Adrenal gland (tissue), 12 donors: ENCODE data around the gene TP53I3. TPM values are rescaled to one million over a fixed set of nuclear protein-coding genes. Genes with fewer than 3 reads are reported as not detected.

ENCODE experiments used
- DNase-seq, 7 donors: peaks; one replicate each; pipeline ENCODE4 v3.0.0-alpha.2; 2019 to 2020
- H3K27ac ChIP-seq, 5 donors: fragments of 200-600 bp; sonication (generic) in 4 of 5; 1 replicate in 3 of 5; 2 replicates in 2 of 5; pipeline versions ENCODE4 v1.5.1 to v1.8.0; 2016 to 2020; ENCODE audit warnings: mild to moderate bottlenecking in 1 of 5
- H3K27me3 ChIP-seq: fragments of 200-600 bp; 2 replicates; pipeline ENCODE4 v1.8.0; 2021
- H3K36me3 ChIP-seq, 2 donors: fragments of 200-600 bp; replicated peaks in 1 of 2; 1 replicate in 1 of 2; 2 replicates in 1 of 2; pipeline versions ENCODE4 v1.5.1 to v1.8.0; 2018 to 2022
- H3K4me1 ChIP-seq, 2 donors: fragments of 200-600 bp; replicated peaks in 1 of 2; 1 replicate in 1 of 2; 2 replicates in 1 of 2; pipeline versions ENCODE4 v1.5.1 to v1.8.0; 2018 to 2021
- H3K4me3 ChIP-seq, 4 donors: fragments of 200-600 bp; sonication (generic) in 3 of 4; one replicate each; pipeline ENCODE4 v1.5.1; 2016 to 2018
- H3K9me3 ChIP-seq, 3 donors: fragments of 200-600 bp; sonication (generic) in 1 of 3; replicated peaks in 1 of 3; 1 replicate in 2 of 3; 2 replicates in 1 of 3; pipeline versions ENCODE4 v1.5.1 to v1.8.0; 2016 to 2021
- POLR2A ChIP-seq, 2 donors: fragments of 450-650 bp; IDR thresholded peaks; one replicate each; pipeline ENCODE4 v1.6.1; 2017; ENCODE audit warnings: antibody characterized with exemption in 2 of 2, mild to moderate bottlenecking in 2 of 2, moderate library complexity in 1 of 2
- WGBS, 4 donors: extraction: QIAGEN DNeasy Blood & Tissue Kit in 2 of 4; methylation state at CpG; one replicate each; pipeline versions ENCODE4 v1.1.5 to v1.1.7; 2013 to 2017; 5-methylcytosine and 5-hydroxymethylcytosine counted together
- intact Hi-C, 2 donors: fragments of 100-400 bp; cut with DNase I; formaldehyde crosslinking; loops; one replicate each; pipeline versions ENCODE4 v1.14.1 to v1.15.0; 2022 to 2023
- polyA plus RNA-seq, 3 donors: library from polyadenylated mRNA; stranded (reverse); fragments of 200-250 nt in 2 of 3; fragments of 350-450 nt in 1 of 3; fragmentation: Illumina TruSeq in 1 of 3; extraction: RNeasy Lipid Tissue Mini Kit (QIAGEN cat#74804) in 1 of 3; gene quantifications; one replicate each; pipeline ENCODE4 v1.2.3, GENCODE V29; 2013 to 2014
- total RNA-seq, 9 donors: library from RNA; depleted of rRNA in 4 of 9; stranded (reverse); fragments of >200 nt in 4 of 9; fragments of 120-200 nt in 1 of 9; fragmentation: NEBNext Ultra II Directional in 1 of 9; extraction: Animal tissue kit (Norgen Biotek cat#: 25700) in 1 of 9; gene quantifications; one replicate each; pipeline versions ENCODE4 v1.1.0 to v1.2.4, GENCODE V29; 2013 to 2023
- TF ChIP-seq, protein P1 (sequence below), 6 experiments: fragments of 450-650 bp in 4 of 6; fragments of 200-600 bp in 2 of 6; sonication (generic) in 1 of 6; IDR thresholded peaks; 1 replicate in 5 of 6; 2 replicates in 1 of 6; pipeline versions ENCODE4 v1.5.1 to v1.8.0; 2016 to 2021; ENCODE audit warnings: antibody characterized with exemption in 6 of 6, mild to moderate bottlenecking in 2 of 6, moderate library complexity in 1 of 6
- donor health status: healthy with polysubstance abuse.
- donor health status: Bipolar disorder and iron deficiency.
- donor health status: DM: yes; HTN: yes; CAD: no.
- donor health status: DM: no; HTN: no; CAD: no.
- donor health status: DM: no; HTN: no; CAD: no.
- donor health status: DM: yes; HTN: yes; CAD: no.

TP53I3 gene
- total and polyA plus RNA-seq, 12 donors, result 18.4 to 50.0 (median 27.3) TPM

GRCh38 chr2:24123922-24124580 is 39.4 kb upstream of the TP53I3 start:
- Histone ChIP-seq H3K4me1 (peaks cover 5 to 18% of the 10 kb centered on the region in 2 donors), H3K4me3 (peak overlapping the region; percentile 45 to 95 (median 70)), H3K27me3 (no peaks in the 10 kb centered on the region), H3K36me3 (no peaks in the 10 kb centered on the region), H3K27ac (peak overlapping the region; percentile 70 to 98 (median 84)), H3K9me3 (no peaks in the 10 kb centered on the region)
- no peak for TF ChIP-seq POLR2A (IDR thresholded peaks at IDR 0.05)
- TF ChIP-seq, protein P1, sequence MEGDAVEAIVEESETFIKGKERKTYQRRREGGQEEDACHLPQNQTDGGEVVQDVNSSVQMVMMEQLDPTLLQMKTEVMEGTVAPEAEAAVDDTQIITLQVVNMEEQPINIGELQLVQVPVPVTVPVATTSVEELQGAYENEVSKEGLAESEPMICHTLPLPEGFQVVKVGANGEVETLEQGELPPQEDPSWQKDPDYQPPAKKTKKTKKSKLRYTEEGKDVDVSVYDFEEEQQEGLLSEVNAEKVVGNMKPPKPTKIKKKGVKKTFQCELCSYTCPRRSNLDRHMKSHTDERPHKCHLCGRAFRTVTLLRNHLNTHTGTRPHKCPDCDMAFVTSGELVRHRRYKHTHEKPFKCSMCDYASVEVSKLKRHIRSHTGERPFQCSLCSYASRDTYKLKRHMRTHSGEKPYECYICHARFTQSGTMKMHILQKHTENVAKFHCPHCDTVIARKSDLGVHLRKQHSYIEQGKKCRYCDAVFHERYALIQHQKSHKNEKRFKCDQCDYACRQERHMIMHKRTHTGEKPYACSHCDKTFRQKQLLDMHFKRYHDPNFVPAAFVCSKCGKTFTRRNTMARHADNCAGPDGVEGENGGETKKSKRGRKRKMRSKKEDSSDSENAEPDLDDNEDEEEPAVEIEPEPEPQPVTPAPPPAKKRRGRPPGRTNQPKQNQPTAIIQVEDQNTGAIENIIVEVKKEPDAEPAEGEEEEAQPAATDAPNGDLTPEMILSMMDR (IDR thresholded peaks at IDR 0.05), result no peak
- peak in 1 of 7 donors; percentile 57 for DNase-seq
- 8 to 16% (median 8%) methylated on average over 7 to 9 of the region's 9 CpGs for WGBS, 4 donors
- intact Hi-C loops, result no loop called here

DNA sequence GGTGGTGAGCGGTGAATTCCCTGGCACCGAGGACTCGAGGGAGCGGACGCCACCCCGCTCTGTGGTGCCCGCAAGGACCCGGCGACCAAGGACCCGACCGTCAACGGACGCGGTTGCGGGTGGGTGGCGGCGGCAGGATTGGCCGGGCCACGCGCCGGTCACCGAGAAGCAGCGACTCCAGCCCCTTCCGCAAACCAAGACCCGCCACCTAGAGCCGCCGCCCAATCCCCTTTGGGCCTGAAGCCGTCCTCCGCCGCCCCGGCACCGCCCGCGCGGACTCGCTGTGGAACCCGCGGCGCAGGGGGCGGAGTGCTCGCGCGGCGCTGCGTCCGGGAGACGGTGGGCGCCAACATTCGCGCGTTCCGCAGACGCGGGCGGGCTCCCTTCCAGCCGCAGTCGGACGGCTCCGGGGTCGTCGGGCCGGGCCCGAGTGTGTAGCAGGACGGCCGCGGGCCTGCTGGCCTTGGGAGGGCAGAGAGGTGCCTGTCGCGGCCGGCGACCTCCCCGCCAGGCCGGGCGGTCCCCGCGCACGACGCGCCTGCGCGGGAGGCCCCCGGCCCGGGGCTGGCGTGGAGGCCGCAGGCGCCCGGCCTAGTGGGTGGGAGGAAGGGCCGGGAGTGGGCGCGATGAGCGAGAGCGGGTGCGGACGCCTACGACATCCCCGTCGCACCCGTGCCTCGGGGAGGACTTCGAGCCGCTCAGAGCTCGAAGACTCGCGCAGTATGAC is 38.7 kb upstream of the TP53I3 start, which contains the start of the genes FAM228B and PFN4:
FAM228B (plus strand) TSS at position 275 of the 727 bp plus-strand sequence. CDS start 893 bp downstream, outside the sequence.
PFN4 (minus strand) TSS at position 140 of the 727 bp plus-strand sequence. CDS start 799 bp downstream, outside the sequence.
- WGBS, 4 donors, result 0% methylated on average over 8 to 103 of the region's 103 CpGs; no CpG with 5 or more reads in 1 of the 4 donors
- Histone ChIP-seq H3K9me3 (no peaks in the 10 kb centered on the region), H3K4me1 (peaks cover 5 to 18% of the 10 kb centered on the region in 2 donors), H3K36me3 (no peaks in the 10 kb centered on the region), H3K27me3 (no peaks in the 10 kb centered on the region), H3K27ac (peak within 1 kb of the TSS; percentile 70 to 98 (median 84)), H3K4me3 (peak within 1 kb of the TSS; percentile 45 to 95 (median 70))
- TF ChIP-seq, protein P1 (IDR thresholded peaks at IDR 0.05), result no peak
- TF ChIP-seq POLR2A (IDR thresholded peaks at IDR 0.05), result peak; percentile 81 to 82
- intact Hi-C loops, result no loop called here
- DNase-seq, result peak; percentile 90 to 93 (median 91)

- H3K27me3 ChIP-seq, result no peaks in the 10 kb centered on the region
- no peaks in the 10 kb centered on the region for H3K9me3 ChIP-seq
- peak overlapping the region; percentile 45 to 95 (median 70) for H3K4me3 ChIP-seq
- 7 to 14% (median 9%) methylated on average over 9 to 15 of the region's 15 CpGs for WGBS, 4 donors
- no peak for DNase-seq
- peak overlapping the region; percentile 70 to 98 (median 84) for H3K27ac ChIP-seq
- no peaks in the 10 kb centered on the region for H3K36me3 ChIP-seq
- intact Hi-C loops, result no loop called here
- no peak for TF ChIP-seq POLR2A (IDR thresholded peaks at IDR 0.05)
- TF ChIP-seq, protein P1 (IDR thresholded peaks at IDR 0.05), result no peak
- H3K4me1 ChIP-seq, result peaks cover 5 to 18% of the 10 kb centered on the region in 2 donors
Measured at GRCh38 chr2:24122366-24123194, 37.9 kb upstream of the TP53I3 start.
